GM12872 (cell line): ENCODE data around the gene DCAF12.

ENCODE experiments used
- TF ChIP-seq, protein P1 (sequence below): IDR thresholded peaks from 3 replicates; pipeline ENCODE4 v1.5.1; 2011; ENCODE audit warnings: low read depth, mild to moderate bottlenecking, low read length, moderate library complexity; ENCODE audit not compliant: insufficient read depth

DCAF12 gene

GRCh38 chr9:34084562-34084961, 41.9 kb downstream of the DCAF12 start:
- TF ChIP-seq, protein P1, sequence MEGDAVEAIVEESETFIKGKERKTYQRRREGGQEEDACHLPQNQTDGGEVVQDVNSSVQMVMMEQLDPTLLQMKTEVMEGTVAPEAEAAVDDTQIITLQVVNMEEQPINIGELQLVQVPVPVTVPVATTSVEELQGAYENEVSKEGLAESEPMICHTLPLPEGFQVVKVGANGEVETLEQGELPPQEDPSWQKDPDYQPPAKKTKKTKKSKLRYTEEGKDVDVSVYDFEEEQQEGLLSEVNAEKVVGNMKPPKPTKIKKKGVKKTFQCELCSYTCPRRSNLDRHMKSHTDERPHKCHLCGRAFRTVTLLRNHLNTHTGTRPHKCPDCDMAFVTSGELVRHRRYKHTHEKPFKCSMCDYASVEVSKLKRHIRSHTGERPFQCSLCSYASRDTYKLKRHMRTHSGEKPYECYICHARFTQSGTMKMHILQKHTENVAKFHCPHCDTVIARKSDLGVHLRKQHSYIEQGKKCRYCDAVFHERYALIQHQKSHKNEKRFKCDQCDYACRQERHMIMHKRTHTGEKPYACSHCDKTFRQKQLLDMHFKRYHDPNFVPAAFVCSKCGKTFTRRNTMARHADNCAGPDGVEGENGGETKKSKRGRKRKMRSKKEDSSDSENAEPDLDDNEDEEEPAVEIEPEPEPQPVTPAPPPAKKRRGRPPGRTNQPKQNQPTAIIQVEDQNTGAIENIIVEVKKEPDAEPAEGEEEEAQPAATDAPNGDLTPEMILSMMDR: no peak

DNA sequence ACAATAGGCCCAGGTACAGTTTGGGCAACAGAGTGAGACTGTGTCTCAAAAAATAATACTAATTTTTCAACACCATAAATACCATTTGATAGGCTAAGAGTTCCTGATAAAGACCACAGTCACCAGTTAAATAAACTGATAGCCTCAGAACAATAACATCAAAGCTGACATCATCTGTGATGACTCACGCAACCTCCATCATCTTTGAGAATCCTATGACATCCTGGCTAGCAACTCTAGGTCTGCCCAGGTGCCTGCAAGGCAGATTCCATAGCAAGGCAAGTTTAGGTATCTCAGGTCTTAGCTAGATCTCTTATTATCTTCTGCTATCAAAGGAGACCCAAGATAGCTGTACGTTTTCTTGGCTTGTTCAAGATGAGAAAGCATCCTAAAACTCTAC, 47.3 kb downstream of the DCAF12 start:
- TF ChIP-seq, protein P1: no peak

GRCh38 chr9:34072868-34073590, 53.5 kb downstream of the DCAF12 start:
- TF ChIP-seq, protein P1: no peak

GRCh38 chr9:34072410-34072809, 54.1 kb downstream of the DCAF12 start:
- TF ChIP-seq, protein P1: no peak

GRCh38 chr9:34070606-34071324, 55.7 kb downstream of the DCAF12 start:
- TF ChIP-seq, protein P1: no peak

DNA sequence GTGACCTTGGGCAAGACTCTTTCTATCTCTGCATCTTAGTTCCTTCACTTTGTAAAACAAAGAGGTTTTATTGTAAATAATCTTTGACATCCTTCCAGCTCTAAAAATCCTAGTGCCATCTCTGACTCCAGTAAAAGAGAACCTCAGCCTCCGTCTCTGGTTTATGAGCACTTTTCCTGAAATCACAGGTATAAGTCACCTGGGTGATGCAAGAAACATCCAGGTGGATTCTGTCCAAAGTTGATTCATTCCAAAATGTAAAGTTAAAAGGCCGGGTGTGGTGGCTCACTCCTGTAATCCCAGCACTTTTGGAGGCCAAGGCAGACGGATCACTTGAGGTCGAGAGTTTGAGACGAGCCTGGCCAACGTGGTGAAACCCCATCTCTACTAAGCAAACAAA, 56.7 kb downstream of the DCAF12 start:
- TF ChIP-seq, protein P1: no peak

- TF ChIP-seq, protein P1: no peak
Observed at GRCh38 chr9:34065541-34065940, 61.0 kb downstream of the DCAF12 start.
